Testis (tissue), 2 donors: ENCODE results near the gene SUMO1.

ENCODE experiments used
- CTCF ChIP-seq, 3 experiments: fragments of 450-650 bp in 2 of 3; fragments of 200-600 bp in 1 of 3; sonication (generic) in 1 of 3; IDR thresholded peaks; one replicate each; pipeline ENCODE4 v1.5.1; 2016 to 2019; ENCODE audit warnings: antibody characterized with exemption in 3 of 3, mild to moderate bottlenecking in 2 of 3, moderate library complexity in 1 of 3
- POLR2A ChIP-seq: fragments of 450-650 bp; IDR thresholded peaks from one replicate; pipeline ENCODE4 v1.6.1; 2017; ENCODE audit warnings: antibody characterized with exemption, mild to moderate bottlenecking, moderate library complexity

- TF ChIP-seq CTCF (IDR thresholded peaks at IDR 0.05) (peak; percentile 79 to 83 (median 82)), POLR2A (no peak)
Measured at GRCh38 chr2:202178346-202178958, 59.9 kb downstream of the SUMO1 start.
